Activated CD4-positive, CD25-positive, alpha-beta regulatory T cell (primary cell): ENCODE data around the gene WDR75.

ENCODE experiments used
- DNase-seq, 4 experiments: peaks; one replicate each; lab custom pipeline; 2025; lab: John Stamatoyannopoulos, UW

The WDR75 gene

GRCh38 chr2:189500456-189501160, 59.3 kb downstream of the WDR75 start:
- DNase-seq: no peak

DNA sequence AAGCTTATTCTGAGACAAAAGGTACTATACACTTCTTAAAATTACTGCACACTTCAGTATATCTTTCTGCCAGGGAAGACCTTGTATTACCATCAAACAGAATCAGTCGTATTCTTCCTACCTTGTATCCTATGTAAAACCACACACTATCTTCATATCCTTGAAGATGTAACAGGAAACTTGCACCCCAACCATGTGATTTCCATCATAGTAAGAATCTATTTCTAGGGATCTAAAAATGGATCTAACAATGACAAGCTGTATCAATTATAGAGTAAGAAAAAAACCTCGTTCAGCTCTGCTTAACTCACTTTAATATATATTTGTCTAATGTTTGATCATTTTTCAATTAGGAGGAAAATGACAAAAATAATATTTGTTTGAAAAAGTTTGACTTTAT, 60.2 kb downstream of the WDR75 start:
- DNase-seq: no peak

GRCh38 chr2:189502714-189503113, 61.4 kb downstream of the WDR75 start:
- DNase-seq: no peak

DNA sequence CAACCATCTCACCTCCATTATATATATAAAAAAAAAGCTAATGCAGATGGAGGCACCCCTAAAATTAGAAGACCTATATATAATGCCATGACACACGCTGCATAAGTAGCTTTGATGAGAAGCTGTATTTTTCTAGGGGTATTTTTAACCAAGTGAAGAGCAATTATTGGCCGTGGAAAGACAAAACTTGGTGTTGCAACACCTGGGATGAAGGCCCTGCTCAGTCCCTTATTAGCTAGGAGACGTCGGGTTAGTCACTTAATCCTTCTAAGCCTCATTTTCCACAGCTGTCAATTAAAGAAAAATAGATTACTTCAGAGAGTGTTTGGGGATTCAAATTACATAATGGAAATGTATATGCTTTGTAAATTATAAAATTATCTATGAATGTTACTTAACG, 63.0 kb downstream of the WDR75 start:
- DNase-seq: no peak

- no peak for DNase-seq
Observed at GRCh38 chr2:189505492-189505891, 64.2 kb downstream of the WDR75 start.

DNA sequence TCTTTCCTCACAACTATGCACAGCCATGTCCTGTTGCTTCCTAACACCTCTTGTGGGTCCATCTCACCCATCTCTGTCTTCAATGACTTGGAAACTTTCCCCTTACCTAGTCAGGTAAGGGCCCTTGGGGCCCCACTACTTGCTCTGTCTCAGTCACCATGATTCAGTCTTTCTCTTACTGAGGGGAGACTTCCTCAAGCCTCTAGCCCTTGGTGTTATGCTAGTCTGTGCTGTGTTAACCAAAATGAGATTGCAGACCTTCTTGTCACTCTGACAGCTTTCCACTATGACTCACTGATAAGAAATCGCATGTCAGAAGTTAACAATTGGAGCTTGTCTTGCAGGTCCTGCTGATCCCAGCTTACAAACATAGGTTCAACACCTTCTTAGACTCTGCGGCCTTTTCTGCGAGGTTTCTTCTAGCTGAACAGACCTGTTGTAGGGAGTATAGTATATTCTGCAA, 65.3 kb downstream of the WDR75 start:
- DNase-seq: no peak

DNA sequence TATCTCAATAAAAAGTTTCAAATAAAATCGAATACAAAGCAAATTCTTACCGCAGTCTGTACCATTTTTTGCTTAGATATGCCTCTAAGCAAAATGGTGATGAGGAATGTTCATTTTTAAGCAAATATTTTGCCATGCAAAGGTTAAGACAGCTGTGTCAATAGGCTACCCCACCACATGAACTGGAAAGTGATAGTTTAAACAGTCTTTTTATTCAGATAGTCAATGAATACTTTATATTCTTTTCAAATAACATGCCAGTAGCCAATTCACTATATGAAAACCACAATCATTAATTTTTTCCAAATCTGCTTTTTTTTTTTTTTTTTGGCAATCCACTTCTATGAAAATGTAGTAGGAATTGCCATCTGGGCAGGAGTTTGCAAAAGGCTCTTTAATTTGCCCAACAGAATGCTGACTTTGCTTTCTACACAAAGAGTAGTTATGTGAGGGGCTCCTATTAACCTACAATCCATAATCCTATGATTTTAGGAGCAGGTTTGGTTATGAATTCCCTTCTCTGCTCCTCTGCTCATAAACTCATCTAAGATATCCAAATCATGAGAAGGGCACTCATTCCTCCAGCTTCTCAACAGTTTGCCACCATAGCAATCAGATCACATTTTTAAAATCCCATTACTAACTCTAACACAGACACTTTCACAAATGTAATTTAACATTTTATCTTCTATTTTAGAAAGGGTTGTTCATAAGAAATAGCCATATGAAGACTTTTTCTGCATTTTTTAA, 70.1 kb downstream of the WDR75 start:
- DNase-seq: no peak

DNA sequence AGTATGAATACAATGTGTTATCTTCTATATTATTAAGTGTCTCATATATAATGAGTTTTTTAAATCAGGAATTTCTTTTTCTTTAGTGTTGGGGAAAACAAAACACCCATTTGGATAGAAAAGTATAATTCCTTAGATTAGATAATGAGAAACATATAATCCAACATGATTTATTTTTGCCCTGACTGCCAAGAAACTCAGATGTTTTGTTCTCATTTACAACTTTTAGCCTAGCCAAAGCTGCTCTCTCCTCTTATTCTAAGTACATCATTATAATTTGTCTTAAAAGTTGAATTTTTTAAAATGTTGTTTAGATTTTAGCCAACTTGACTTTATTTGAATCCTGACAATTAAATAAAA, 70.7 kb downstream of the WDR75 start:
- DNase-seq: no peak

- DNase-seq: no peak
Observed at GRCh38 chr2:189512879-189513278, 71.6 kb downstream of the WDR75 start.

GRCh38 chr2:189514104-189514503, 72.8 kb downstream of the WDR75 start:
- no peak for DNase-seq

DNA sequence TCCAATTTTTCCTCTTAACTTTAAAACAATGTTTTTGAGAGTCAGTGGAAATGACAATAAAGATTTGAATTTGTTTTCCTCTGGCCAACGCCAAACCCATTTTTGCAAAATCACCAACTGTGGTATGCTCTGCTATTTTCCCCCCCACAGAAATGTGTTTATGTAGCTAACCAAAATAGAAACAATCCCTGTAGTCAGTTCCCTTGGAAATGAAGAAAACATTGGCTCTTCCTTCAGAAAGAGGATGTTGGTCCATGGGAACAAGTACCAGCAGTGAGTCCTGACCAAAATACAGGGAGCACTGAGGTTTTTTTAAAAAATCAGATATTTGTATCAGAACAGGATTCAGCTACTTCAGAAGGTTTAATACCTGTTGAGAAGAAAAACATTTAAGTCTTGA, 74.0 kb downstream of the WDR75 start:
- DNase-seq: no peak

DNA sequence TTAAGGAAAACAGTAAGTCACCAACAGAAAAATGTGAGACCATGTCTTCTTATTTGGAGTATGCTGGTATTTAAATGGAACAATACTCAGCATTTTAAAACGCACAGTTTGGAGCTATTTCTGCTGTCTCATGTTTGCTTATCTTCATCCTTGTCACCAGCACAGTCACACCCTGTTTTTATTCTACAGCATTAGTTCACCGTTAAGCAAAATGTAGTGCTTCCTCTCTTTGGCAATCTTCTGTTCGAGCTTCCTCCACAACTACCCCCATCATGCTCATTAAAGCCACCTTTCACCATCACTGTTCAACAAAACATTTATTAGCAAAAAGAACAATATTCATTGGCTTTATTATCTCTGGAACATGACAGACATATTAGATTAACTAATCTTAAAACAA, 75.3 kb downstream of the WDR75 start:
- no peak for DNase-seq

GRCh38 chr2:189517847-189518535, 76.7 kb downstream of the WDR75 start:
- DNase-seq: no peak

- no peak for DNase-seq
Observed at GRCh38 chr2:189519631-189520387, 78.5 kb downstream of the WDR75 start.

GRCh38 chr2:189521699-189522434, 80.6 kb downstream of the WDR75 start:
- no peak for DNase-seq

DNA sequence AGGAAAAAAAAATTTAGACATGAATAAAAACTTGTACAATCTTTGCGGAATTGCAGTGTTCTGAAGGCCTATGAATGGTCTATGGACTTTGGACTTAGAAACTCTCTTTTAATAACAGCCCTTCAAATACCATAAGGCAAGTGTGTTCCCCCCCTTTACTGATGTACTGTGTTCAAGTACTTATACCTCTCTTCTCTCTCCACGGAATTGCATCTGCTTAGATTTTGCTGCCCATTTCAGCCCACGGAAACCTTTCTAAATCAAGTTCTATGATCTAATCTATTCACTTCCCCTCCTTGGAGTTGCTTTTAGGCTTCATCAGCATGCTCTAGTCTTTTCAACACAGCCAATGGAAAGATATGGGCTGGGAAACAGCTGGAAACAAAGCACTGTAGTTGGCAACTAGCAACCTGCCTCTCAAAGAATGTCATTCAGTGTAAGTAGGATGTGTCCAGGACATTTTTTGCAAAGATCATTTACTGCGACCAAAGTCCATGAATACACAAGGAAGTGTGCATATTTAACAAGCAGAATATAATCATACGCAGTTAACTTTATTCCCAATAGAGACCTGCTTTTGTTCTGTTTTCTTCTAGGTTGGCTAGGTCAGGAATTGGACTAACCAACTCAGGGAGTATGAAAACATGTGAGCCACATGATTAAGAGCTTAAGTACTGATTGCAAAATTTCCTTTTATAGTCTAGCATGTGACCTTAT, 81.3 kb downstream of the WDR75 start:
- DNase-seq: no peak

DNA sequence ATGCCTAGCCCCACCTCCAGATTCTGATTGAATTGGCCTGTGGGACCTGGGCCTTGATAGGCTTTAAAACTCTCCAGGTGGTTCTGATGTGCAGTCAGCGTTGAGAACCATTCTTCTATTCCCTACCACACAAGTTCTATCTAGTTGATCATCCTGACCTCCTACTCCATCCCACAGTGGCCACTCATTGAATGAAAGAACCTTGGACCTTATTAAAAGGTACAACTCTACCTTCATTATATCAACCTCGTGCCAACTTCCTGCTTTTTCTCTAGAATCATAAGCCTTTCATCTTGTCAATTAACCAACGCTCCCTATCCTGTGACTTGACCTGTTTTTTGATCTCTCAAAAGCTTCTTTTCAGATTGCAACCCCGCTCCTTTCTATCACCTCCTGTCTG, 83.5 kb downstream of the WDR75 start:
- no peak for DNase-seq
